Left ventricle myocardium inferior (tissue), 1 donor: Measurements from ENCODE around the gene ULBP3. TPM values are rescaled to one million over a fixed set of nuclear protein-coding genes. Genes with fewer than 3 reads are reported as not detected.
"Not testable (repeated sequence)": the region's sequence is repeated elsewhere in the genome, so short reads cannot be mapped to it uniquely, and the experiment has no call there.

ENCODE experiments used
- DNase-seq: peaks from one replicate; pipeline ENCODE4 v3.0.0-alpha.2; 2020
- H3K27ac ChIP-seq: fragments of 200-600 bp; replicated peaks from 2 replicates; pipeline ENCODE4 v1.8.0; 2021
- H3K27me3 ChIP-seq: fragments of 200-600 bp; 2 replicates; pipeline ENCODE4 v1.8.0; 2021; ENCODE audit warnings: low read depth
- H3K36me3 ChIP-seq: fragments of 200-600 bp; 2 replicates; pipeline ENCODE4 v1.8.0; 2021
- H3K4me1 ChIP-seq: fragments of 200-600 bp; 2 replicates; pipeline ENCODE4 v1.8.0; 2021
- H3K4me3 ChIP-seq: fragments of 200-600 bp; 2 replicates; pipeline ENCODE4 v1.8.0; 2021; ENCODE audit warnings: mild to moderate bottlenecking, moderate library complexity
- H3K9me3 ChIP-seq: fragments of 200-600 bp; replicated peaks from 2 replicates; pipeline ENCODE4 v1.8.0; 2021
- CTCF ChIP-seq: fragments of 200-600 bp; IDR thresholded peaks from 2 replicates; pipeline ENCODE4 v1.8.0; 2021; ENCODE audit warnings: antibody characterized with exemption, mild to moderate bottlenecking, borderline replicate concordance
- intact Hi-C: fragments of 100-400 bp; cut with micrococcal nuclease; formaldehyde crosslinking; loops from one replicate; pipeline ENCODE4 v1.11.0; 2022
- total RNA-seq: library from RNA; stranded (reverse); fragmentation: NEBNext Ultra II Directional; extraction: Animal tissue kit (Norgen Biotek cat#: 25700); gene quantifications from one replicate; pipeline ENCODE4 v1.2.1, GENCODE V29; 2021
- donor health status: DM: no; HTN: yes; CAD: no; lungs with severe emphysema.

ULBP3 gene
- total RNA-seq, 1 donor from 2014 or later: 0.99 TPM

- H3K27me3 ChIP-seq: peaks cover 60% of the 10 kb centered on the region
- H3K4me3 ChIP-seq: no peak overlapping the region
- H3K9me3 ChIP-seq: no peaks in the 10 kb centered on the region
- intact Hi-C loops: no loop called here
- TF ChIP-seq CTCF: no peak
- peaks cover 13% of the 10 kb centered on the region for H3K4me1 ChIP-seq
- no peak for DNase-seq
- no peak overlapping the region for H3K27ac ChIP-seq
- H3K36me3 ChIP-seq: no peaks in the 10 kb centered on the region
Observed at GRCh38 chr6:150027806-150028565, 40.9 kb downstream of the ULBP3 start.

- Histone ChIP-seq H3K4me1 (peaks cover 13% of the 10 kb centered on the region), H3K4me3 (no peak overlapping the region), H3K27me3 (peaks cover 60% of the 10 kb centered on the region), H3K27ac (no peak overlapping the region), H3K36me3 (no peaks in the 10 kb centered on the region), H3K9me3 (no peaks in the 10 kb centered on the region)
- TF ChIP-seq CTCF: no peak
- intact Hi-C loops: no loop called here
- DNase-seq: no peak
Observed at GRCh38 chr6:150026976-150027805, 41.7 kb downstream of the ULBP3 start.

- DNase-seq: peak; percentile 31
- intact Hi-C loops: no loop called here
- TF ChIP-seq CTCF: no peak
- Histone ChIP-seq H3K4me1 (peaks cover 13% of the 10 kb centered on the region), H3K27ac (no peak within 1 kb of the TSS), H3K9me3 (no peaks in the 10 kb centered on the region), H3K36me3 (no peaks in the 10 kb centered on the region), H3K4me3 (peak within 1 kb of the TSS; percentile 55), H3K27me3 (peaks cover 62% of the 10 kb centered on the region)
Observed at GRCh38 chr6:150025201-150025917, 43.6 kb downstream of the ULBP3 start, which contains the start of gene RAET1L. Gene RAET1L (minus strand): TSS chr6:150025532. CDS start chr6:150025471, 61 bp downstream.

DNA sequence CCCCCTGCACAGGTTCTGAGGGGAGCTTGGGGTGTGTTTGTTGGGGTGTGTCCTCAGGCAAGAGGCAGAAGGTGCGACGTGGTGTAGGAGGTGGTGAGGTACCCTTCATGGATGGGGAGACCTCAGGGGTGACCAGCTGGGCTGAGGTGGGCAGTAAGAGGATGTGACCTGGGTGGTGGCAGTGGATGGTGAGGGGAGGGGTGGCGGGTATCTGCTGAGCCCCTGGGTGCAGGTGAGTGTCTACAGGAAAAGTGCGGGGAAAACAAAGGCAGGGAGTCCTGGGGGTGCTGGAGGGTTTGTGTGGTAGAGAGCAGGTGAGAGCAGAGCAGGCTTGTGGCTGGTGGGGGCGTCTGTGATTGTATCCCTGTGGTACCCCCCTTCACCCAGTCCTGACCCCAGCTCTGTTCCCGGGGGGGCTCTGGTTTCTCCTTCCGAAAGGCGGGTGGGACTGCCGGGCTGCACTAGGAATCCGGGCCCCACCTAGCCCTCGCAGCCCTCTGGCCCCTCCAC lies 44.2 kb downstream of the ULBP3 start:
- intact Hi-C loops: no loop called here
- no peak for DNase-seq

GRCh38 chr6:150024021-150024420 lies 44.9 kb downstream of the ULBP3 start:
- DNase-seq, H3K36me3 ChIP-seq, H3K4me3 ChIP-seq, intact Hi-C loops, H3K9me3 ChIP-seq, H3K27ac ChIP-seq: not testable (repeated sequence)
- Histone ChIP-seq H3K27me3 (peaks cover 66% of the 10 kb centered on the region), H3K4me1 (peaks cover 13% of the 10 kb centered on the region)

More for the DNA sequence above, 44.2 kb downstream of the ULBP3 start:
- no peaks in the 10 kb centered on the region for H3K9me3 ChIP-seq
- H3K36me3 ChIP-seq: no peaks in the 10 kb centered on the region
- TF ChIP-seq CTCF: no peak
- H3K4me3 ChIP-seq: peak overlapping the region; percentile 55
- H3K27me3 ChIP-seq: peaks cover 64% of the 10 kb centered on the region
- no peak overlapping the region for H3K27ac ChIP-seq
- peaks cover 13% of the 10 kb centered on the region for H3K4me1 ChIP-seq

DNA sequence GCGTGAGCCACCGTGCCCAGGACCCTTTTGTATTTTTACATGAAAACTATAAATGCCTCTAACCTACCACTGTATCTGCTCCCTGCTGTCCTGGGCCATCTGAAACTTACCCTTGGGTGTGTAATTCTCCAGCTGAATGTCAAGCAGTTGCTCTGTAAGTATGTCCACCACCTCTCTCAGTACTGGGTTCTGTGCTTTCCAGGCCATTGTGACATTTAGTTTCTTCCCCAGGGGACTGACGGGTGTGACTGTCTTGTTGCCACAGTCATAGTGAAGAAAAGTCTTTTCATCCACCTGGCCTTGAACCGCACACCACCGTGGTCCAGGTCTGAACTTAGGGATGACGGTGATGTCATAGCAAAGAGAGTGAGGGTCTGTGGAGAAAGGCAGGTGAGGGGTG lies 47.1 kb downstream of the ULBP3 start:
- H3K9me3 ChIP-seq, H3K4me3 ChIP-seq, H3K27ac ChIP-seq, DNase-seq, H3K36me3 ChIP-seq, intact Hi-C loops: not testable (repeated sequence)
- peaks cover 66% of the 10 kb centered on the region for H3K27me3 ChIP-seq
- peaks cover 13% of the 10 kb centered on the region for H3K4me1 ChIP-seq
